ENCODE data around the gene NFIA.

NFIA gene

DNA sequence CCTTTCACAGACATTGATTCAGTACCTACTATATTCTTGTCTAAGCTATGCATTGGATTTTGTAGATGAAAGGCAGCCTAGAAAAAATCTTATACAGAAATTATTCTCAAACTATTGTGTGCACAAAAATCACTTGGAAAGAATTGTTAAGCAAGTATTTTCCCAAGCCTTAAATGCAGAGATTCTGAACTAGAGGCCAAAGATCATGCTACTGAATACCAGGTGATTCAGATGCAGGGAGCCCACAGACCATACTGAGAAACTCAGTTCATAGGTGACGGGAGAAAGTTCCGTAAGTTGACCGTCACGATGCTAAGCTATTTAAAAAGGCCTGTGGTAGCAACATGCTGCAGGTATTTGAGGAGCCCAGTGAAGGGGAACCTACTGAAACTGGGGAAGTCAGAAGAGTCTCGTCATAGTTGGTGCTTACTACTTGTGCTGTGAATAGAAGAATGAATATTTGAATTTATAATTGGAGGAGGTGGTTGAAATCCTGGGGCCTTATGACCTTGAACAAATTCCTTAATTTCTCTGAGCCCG, 150.8 kb downstream of the NFIA start:
- Histone ChIP-seq H3F3A (ENCODE audit: insufficient read depth, low read length) (no peaks in the 10 kb centered on the region), H4K20me1 (ENCODE audit: insufficient read depth, low read length) (no peaks in the 10 kb centered on the region), H3K4me3 (ENCODE audit: low read length) (no peak overlapping the region), H3K9me3 (replicated peaks; ENCODE audit: insufficient read depth, low read length) (no peaks in the 10 kb centered on the region), H2AFZ (ENCODE audit: low read length) (no peak overlapping the region), H3K36me3 (replicated peaks; ENCODE audit: insufficient read depth, low read length) (no peaks in the 10 kb centered on the region), H3K4me2 (ENCODE audit: low read depth, low read length) (no peak overlapping the region), H3K27ac (ENCODE audit: low read length) (no peak overlapping the region), H3K9me2 (replicated peaks; ENCODE audit: insufficient read depth, low read length) (no peaks in the 10 kb centered on the region), H3K27me3 (replicated peaks; ENCODE audit: insufficient read depth, low read length) (no peaks in the 10 kb centered on the region), H3K9ac (ENCODE audit: low read length) (no peak overlapping the region), H3K4me1 (ENCODE audit: low read length) (no peaks in the 10 kb centered on the region), H3K79me2 (ENCODE audit: low read length) (no peaks in the 10 kb centered on the region)
- no peak for TF ChIP-seq EZH2phosphoT487 (IDR thresholded peaks at IDR 0.05; ENCODE audit: low read length)
- TF ChIP-seq, protein P1, sequence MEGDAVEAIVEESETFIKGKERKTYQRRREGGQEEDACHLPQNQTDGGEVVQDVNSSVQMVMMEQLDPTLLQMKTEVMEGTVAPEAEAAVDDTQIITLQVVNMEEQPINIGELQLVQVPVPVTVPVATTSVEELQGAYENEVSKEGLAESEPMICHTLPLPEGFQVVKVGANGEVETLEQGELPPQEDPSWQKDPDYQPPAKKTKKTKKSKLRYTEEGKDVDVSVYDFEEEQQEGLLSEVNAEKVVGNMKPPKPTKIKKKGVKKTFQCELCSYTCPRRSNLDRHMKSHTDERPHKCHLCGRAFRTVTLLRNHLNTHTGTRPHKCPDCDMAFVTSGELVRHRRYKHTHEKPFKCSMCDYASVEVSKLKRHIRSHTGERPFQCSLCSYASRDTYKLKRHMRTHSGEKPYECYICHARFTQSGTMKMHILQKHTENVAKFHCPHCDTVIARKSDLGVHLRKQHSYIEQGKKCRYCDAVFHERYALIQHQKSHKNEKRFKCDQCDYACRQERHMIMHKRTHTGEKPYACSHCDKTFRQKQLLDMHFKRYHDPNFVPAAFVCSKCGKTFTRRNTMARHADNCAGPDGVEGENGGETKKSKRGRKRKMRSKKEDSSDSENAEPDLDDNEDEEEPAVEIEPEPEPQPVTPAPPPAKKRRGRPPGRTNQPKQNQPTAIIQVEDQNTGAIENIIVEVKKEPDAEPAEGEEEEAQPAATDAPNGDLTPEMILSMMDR (IDR thresholded peaks at IDR 0.05; ENCODE audit: low read length) = no peak
- TF ChIP-seq EZH2 (optimal IDR thresholded peaks at IDR 0.05; ENCODE audit: low read depth, low read length) = no peak
- DNase-seq = no peak

DNA sequence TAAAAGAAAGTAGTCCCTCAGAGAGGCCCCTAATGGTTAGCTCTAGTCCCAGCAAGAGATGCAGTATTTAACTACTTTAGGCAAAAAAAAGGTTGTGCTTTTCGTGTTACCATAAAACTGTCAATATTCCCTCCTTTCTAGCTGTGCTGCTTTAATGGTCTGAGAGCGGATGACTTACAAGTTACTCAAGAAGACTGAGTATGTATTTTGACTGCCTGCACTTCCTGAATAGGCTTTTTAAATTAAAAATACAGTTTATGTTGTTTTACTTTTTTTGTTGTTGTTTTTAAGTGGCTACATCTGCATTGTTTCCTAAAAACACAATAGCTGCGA, 152.2 kb downstream of the NFIA start:
- H2AFZ ChIP-seq (ENCODE audit: low read length) = no peak overlapping the region
- no peak overlapping the region for H3K4me3 ChIP-seq (ENCODE audit: low read length)
- no peaks in the 10 kb centered on the region for H3K9me2 ChIP-seq (replicated peaks; ENCODE audit: insufficient read depth, low read length)
- H3K79me2 ChIP-seq (ENCODE audit: low read length) = no peaks in the 10 kb centered on the region
- no peaks in the 10 kb centered on the region for H3K9me3 ChIP-seq (replicated peaks; ENCODE audit: insufficient read depth, low read length)
- H4K20me1 ChIP-seq (ENCODE audit: insufficient read depth, low read length) = no peaks in the 10 kb centered on the region
- TF ChIP-seq, protein P1 (IDR thresholded peaks at IDR 0.05; ENCODE audit: low read length) = no peak
- no peak for TF ChIP-seq EZH2phosphoT487 (IDR thresholded peaks at IDR 0.05; ENCODE audit: low read length)
- no peak for TF ChIP-seq EZH2 (optimal IDR thresholded peaks at IDR 0.05; ENCODE audit: low read depth, low read length)
- no peaks in the 10 kb centered on the region for H3K4me1 ChIP-seq (ENCODE audit: low read length)
- H3F3A ChIP-seq (ENCODE audit: insufficient read depth, low read length) = no peaks in the 10 kb centered on the region
- no peak for DNase-seq
- H3K27ac ChIP-seq (ENCODE audit: low read length) = no peak overlapping the region
- no peak overlapping the region for H3K9ac ChIP-seq (ENCODE audit: low read length)
- no peaks in the 10 kb centered on the region for H3K36me3 ChIP-seq (replicated peaks; ENCODE audit: insufficient read depth, low read length)
- no peaks in the 10 kb centered on the region for H3K27me3 ChIP-seq (replicated peaks; ENCODE audit: insufficient read depth, low read length)
- no peak overlapping the region for H3K4me2 ChIP-seq (ENCODE audit: low read depth, low read length)

DNA sequence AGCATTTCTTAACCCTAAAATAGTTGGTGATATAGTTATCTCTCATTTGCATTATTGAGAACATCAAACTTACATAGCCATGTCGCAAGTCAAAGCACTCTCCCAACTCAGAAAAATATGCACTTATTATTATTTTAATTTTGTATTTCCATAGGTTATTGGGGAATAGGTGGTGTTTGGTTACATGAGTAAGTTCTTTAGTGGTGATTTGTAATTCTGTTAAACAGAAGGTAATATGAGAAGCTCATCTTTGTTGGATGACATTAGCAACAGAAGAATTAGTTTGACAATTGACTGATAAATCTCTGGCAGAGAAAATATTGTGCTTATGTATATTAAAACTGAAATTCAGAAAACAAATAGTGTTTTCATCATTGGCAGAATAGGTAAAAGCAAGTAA, 154.8 kb downstream of the NFIA start:
- no peaks in the 10 kb centered on the region for H3F3A ChIP-seq (ENCODE audit: insufficient read depth, low read length)
- H3K36me3 ChIP-seq (replicated peaks; ENCODE audit: insufficient read depth, low read length) = no peaks in the 10 kb centered on the region
- no peak overlapping the region for H3K27ac ChIP-seq (ENCODE audit: low read length)
- no peak for TF ChIP-seq EZH2phosphoT487 (IDR thresholded peaks at IDR 0.05; ENCODE audit: low read length)
- no peak overlapping the region for H2AFZ ChIP-seq (ENCODE audit: low read length)
- H3K9me3 ChIP-seq (replicated peaks; ENCODE audit: insufficient read depth, low read length) = no peaks in the 10 kb centered on the region
- no peaks in the 10 kb centered on the region for H3K4me1 ChIP-seq (ENCODE audit: low read length)
- H3K9me2 ChIP-seq (replicated peaks; ENCODE audit: insufficient read depth, low read length) = no peaks in the 10 kb centered on the region
- no peaks in the 10 kb centered on the region for H4K20me1 ChIP-seq (ENCODE audit: insufficient read depth, low read length)
- no peak for DNase-seq
- H3K4me2 ChIP-seq (ENCODE audit: low read depth, low read length) = no peak overlapping the region
- H3K79me2 ChIP-seq (ENCODE audit: low read length) = no peaks in the 10 kb centered on the region
- no peaks in the 10 kb centered on the region for H3K27me3 ChIP-seq (replicated peaks; ENCODE audit: insufficient read depth, low read length)
- no peak overlapping the region for H3K4me3 ChIP-seq (ENCODE audit: low read length)
- H3K9ac ChIP-seq (ENCODE audit: low read length) = no peak overlapping the region

DNA sequence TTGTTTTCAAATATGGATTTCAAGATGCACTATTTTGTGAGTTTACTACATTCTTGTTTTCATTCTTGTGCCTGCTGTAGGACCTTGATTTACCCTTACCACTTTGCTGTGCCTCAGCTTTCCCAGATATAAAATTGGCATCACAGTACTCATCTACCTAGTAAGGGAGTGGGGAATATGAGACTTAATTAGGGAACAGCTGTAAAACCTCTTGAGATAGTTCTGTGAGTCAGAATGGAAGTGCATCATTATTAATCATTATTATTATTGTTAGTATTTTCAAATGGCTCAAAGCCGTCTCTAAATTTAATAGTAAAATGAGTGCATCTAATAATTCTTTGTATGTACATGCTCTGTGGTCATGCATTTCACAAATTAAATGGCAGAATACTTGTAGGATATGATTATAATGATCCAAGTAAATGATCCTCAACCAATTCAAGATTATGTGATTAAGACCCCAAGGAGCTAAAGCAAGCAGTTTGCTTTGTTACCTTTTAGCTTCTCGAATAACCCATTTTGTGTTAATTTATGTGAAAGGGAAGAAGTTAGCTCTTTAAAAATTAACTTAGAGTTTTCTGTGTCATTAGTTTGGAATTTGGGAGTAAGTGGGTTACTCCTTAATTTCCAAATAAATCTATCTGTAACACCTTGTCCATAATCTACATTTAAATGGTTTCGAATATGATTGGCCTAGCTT, 155.4 kb downstream of the NFIA start:
- H3K4me2 ChIP-seq (ENCODE audit: low read depth, low read length) = no peak overlapping the region
- no peak for TF ChIP-seq EZH2 (optimal IDR thresholded peaks at IDR 0.05; ENCODE audit: low read depth, low read length)
- TF ChIP-seq, protein P1 (IDR thresholded peaks at IDR 0.05; ENCODE audit: low read length) = no peak
- TF ChIP-seq EZH2phosphoT487 (IDR thresholded peaks at IDR 0.05; ENCODE audit: low read length) = no peak
- H3K27ac ChIP-seq (ENCODE audit: low read length) = no peak overlapping the region
- no peaks in the 10 kb centered on the region for H3K36me3 ChIP-seq (replicated peaks; ENCODE audit: insufficient read depth, low read length)
- no peaks in the 10 kb centered on the region for H3K79me2 ChIP-seq (ENCODE audit: low read length)
- no peaks in the 10 kb centered on the region for H3K4me1 ChIP-seq (ENCODE audit: low read length)
- H3F3A ChIP-seq (ENCODE audit: insufficient read depth, low read length) = no peaks in the 10 kb centered on the region
- no peaks in the 10 kb centered on the region for H3K9me2 ChIP-seq (replicated peaks; ENCODE audit: insufficient read depth, low read length)
- no peak overlapping the region for H3K4me3 ChIP-seq (ENCODE audit: low read length)
- no peak for DNase-seq
- H3K9me3 ChIP-seq (replicated peaks; ENCODE audit: insufficient read depth, low read length) = no peaks in the 10 kb centered on the region
- H3K27me3 ChIP-seq (replicated peaks; ENCODE audit: insufficient read depth, low read length) = no peaks in the 10 kb centered on the region
- no peaks in the 10 kb centered on the region for H4K20me1 ChIP-seq (ENCODE audit: insufficient read depth, low read length)
- H2AFZ ChIP-seq (ENCODE audit: low read length) = no peak overlapping the region
- H3K9ac ChIP-seq (ENCODE audit: low read length) = no peak overlapping the region
